BE2C (cell line): Measurements from ENCODE around the gene CHEK2.

Source experiments
- DNase-seq: peaks from one replicate; pipeline ENCODE4 v3.0.0-alpha.2; 2020
- H3K27me3 ChIP-seq: fragments of 250-450 bp; sonication (Bioruptor Pico); 2 replicates; pipeline ENCODE4 v1.5.1; 2020; ENCODE audit warnings: mild to moderate bottlenecking
- H3K36me3 ChIP-seq: fragments of 250-450 bp; sonication (Bioruptor Pico); 2 replicates; pipeline ENCODE4 v1.5.1; 2020; ENCODE audit warnings: mild to moderate bottlenecking
- H3K4me1 ChIP-seq: fragments of 250-450 bp; sonication (Bioruptor Pico); 2 replicates; pipeline ENCODE4 v1.5.1; 2020
- H3K4me3 ChIP-seq: 2 replicates; pipeline ENCODE4 v1.5.1; 2011; ENCODE audit warnings: low read depth, low read length
- H3K9me3 ChIP-seq: fragments of 250-450 bp; sonication (Bioruptor Pico); 2 replicates; pipeline ENCODE4 v1.5.1; 2020
- CTCF ChIP-seq: IDR thresholded peaks from 2 replicates; pipeline ENCODE4 v1.5.1; 2012; ENCODE audit warnings: mild to moderate bottlenecking, low read depth, low read length

CHEK2 gene

GRCh38 chr22:28779833-28780232, 38.2 kb upstream of the CHEK2 start:
- no peaks in the 10 kb centered on the region for H3K4me1 ChIP-seq
- H3K36me3 ChIP-seq, result peaks cover 44% of the 10 kb centered on the region
- DNase-seq, result no peak
- H3K27me3 ChIP-seq, result no peaks in the 10 kb centered on the region
- no peaks in the 10 kb centered on the region for H3K9me3 ChIP-seq
- no peak overlapping the region for H3K4me3 ChIP-seq
- TF ChIP-seq CTCF, result no peak

- Histone ChIP-seq H3K9me3 (no peaks in the 10 kb centered on the region; the same call in 1 of the 2 replicates), H3K36me3 (peaks cover 12% of the 10 kb centered on the region), H3K27me3 (no peaks in the 10 kb centered on the region), H3K4me3 (no peak overlapping the region), H3K4me1 (no peaks in the 10 kb centered on the region)
- no peak for DNase-seq
- no peak for TF ChIP-seq CTCF
These were observed 32.8 kb upstream of the CHEK2 start for GRCh38 chr22:28774378-28774777.

- no peaks in the 10 kb centered on the region for H3K27me3 ChIP-seq
- no peak for TF ChIP-seq CTCF
- H3K4me3 ChIP-seq, result peak overlapping the region; percentile 84
- no peaks in the 10 kb centered on the region; the same call in 1 of the 2 replicates for H3K9me3 ChIP-seq
- DNase-seq, result no peak
- no peaks in the 10 kb centered on the region for H3K4me1 ChIP-seq
- H3K36me3 ChIP-seq, result peaks cover 12% of the 10 kb centered on the region
These were observed 31.8 kb upstream of the CHEK2 start for GRCh38 chr22:28773461-28773867.

GRCh38 chr22:28772633-28773460, 31.2 kb upstream of the CHEK2 start, which contains the start of gene CCDC117:
Gene CCDC117 (plus strand): TSS chr22:28772695. CDS start chr22:28772850, 155 bp downstream.
- H3K27me3 ChIP-seq, result no peaks in the 10 kb centered on the region
- TF ChIP-seq CTCF, result peak; percentile 23; the same call in 1 of the 2 replicates
- peak; percentile 98 for DNase-seq

GRCh38 chr22:28771195-28771791, 29.7 kb upstream of the CHEK2 start:
- DNase-seq, result no peak
- no peak overlapping the region for H3K4me3 ChIP-seq
- no peak for TF ChIP-seq CTCF
- H3K27me3 ChIP-seq, result no peaks in the 10 kb centered on the region
- no peaks in the 10 kb centered on the region for H3K4me1 ChIP-seq
- no peaks in the 10 kb centered on the region; the same call in 1 of the 2 replicates for H3K9me3 ChIP-seq
- peaks cover 7% of the 10 kb centered on the region for H3K36me3 ChIP-seq

More at GRCh38 chr22:28772633-28773460, 31.2 kb upstream of the CHEK2 start, which contains the start of gene CCDC117:
- peaks cover 8% of the 10 kb centered on the region for H3K36me3 ChIP-seq
- peak within 1 kb of the TSS; percentile 84 for H3K4me3 ChIP-seq
- H3K4me1 ChIP-seq, result no peaks in the 10 kb centered on the region
- no peaks in the 10 kb centered on the region; the same call in 1 of the 2 replicates for H3K9me3 ChIP-seq
